8988T (cell line): ENCODE measurements around the gene PLCB1.
"Not testable (repeated sequence)": the region's sequence is repeated elsewhere in the genome, so short reads cannot be mapped to it uniquely, and the experiment has no call there.

Experiments
- DNase-seq: peaks from one replicate; pipeline ENCODE4 v3.0.0; 2011

Gene PLCB1

DNA sequence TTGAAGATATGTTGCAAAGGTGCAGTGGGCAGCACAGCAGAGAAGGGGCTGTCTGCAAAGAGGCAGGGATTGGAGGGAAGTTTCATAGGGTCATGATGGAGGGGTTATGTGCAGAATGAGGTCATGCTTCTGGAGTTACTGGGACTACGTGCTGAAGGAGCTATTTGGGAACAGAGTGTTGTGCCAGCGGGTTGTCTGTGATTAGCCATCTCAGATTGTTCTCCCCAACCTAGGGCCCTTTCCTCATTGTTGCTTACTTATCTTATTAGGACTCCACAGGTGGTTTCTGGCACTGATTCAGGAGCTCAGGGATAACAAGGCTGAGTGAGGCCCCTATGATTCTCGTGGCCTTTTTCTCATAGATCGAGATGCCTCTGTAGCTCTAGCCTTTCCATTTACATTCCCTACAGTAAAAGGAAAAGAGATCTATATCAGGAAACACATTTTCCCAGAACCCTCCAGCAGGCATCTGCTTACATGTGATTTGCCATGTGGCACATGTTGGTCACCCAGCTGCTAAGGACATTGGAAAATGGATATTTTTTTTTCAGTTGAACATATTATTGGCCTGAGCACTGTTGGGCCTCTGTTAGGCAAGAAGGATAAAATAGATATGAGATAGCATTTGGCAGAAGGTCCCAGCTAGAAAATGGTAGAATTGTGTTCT lies 507.2 kb downstream of the PLCB1 start:
- no peak for DNase-seq

DNA sequence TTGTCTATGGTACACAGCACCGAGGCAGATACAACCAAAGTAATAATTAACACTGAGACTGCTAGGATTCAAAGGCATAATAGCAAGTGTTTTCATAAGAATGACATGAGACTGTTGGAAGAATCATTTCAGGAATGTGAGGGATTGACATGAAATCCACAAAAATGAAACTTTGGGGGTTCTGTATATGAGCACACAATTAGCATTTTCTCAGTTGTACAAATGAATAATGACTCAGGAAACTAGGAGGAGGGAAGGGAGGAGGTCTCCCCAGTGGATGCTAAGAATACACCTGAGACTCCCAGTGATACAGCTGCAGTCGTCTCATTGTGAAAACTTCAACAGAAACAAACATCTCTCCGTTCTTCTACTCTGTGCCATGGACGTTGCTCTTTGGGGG lies 508.4 kb downstream of the PLCB1 start:
- DNase-seq: no peak

DNA sequence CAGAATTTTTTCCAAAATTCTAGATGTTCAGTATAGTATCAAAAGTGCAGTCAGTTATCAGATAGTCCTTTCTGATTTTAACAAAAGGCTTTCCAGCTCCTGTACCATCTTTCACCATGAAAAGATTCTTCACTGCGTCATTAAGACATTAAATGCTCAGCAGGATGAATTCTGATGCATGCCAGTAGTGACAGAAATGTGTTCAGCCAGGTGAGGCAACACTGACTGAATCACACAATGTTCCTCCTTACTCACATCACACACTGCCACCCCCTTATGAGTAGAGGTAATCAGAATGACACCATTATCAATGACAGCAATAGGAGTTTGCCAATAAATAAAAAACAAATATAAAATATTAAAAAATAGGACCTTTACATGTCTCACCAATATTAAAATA lies 510.2 kb downstream of the PLCB1 start:
- no peak for DNase-seq

DNA sequence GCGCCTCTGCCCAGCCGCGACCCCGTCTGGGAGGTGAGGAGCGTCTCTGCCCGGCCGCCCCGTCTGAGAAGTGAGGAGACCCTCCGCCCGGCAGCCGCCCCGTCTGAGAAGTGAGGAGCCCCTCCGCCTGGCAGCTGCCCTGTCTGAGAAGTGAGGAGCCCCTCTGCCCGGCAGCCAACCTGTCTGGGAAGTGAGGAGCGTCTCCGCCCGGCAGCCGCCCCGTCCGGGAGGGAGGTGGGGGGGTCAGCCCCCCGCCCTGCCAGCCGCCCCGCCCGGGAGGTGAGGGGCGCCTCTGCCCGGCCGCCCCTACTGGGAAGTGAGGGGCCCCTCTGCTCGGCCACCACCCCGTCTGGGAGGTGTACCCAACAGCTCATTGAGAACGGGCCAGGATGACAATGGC lies 512.4 kb downstream of the PLCB1 start:
- DNase-seq: not testable (repeated sequence)

DNA sequence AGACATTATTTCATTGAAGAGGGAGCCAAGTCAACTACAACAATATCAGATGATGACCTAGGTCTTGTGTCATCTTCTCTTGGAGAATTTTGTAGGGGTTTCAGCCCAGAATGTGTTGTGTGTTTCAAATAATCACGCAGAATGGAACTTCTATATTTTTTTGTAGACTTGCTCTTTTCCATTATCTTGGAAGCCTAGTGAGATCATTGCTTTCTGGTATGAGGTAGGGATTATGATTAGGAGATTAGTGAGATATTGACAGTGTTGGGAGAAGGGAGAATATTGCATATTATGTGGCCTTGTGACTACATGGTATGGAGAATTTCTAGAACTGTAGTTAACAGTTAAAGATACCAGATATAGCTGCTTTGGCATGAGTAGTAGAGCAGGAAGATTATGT lies 513.3 kb downstream of the PLCB1 start:
- no peak for DNase-seq

DNA sequence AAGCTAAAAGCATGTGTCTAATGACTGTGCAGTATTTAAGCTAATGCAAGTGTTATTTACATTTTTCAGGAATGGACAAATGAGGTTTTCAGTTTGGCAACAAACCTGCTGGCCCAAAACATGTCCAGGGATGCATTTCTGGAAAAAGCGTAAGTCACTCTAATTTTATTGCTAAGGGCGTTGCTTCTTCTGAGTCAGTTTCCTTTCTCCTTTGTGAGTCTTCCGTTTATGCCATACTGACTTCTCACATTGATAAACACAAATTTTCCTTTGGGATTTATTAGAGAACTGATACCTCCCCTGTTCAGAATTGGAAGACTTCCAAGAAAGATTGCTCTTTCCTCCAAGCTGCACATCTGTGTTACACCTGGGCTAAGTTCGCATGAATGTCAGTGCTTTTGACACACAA lies 514.0 kb downstream of the PLCB1 start:
- no peak for DNase-seq

DNA sequence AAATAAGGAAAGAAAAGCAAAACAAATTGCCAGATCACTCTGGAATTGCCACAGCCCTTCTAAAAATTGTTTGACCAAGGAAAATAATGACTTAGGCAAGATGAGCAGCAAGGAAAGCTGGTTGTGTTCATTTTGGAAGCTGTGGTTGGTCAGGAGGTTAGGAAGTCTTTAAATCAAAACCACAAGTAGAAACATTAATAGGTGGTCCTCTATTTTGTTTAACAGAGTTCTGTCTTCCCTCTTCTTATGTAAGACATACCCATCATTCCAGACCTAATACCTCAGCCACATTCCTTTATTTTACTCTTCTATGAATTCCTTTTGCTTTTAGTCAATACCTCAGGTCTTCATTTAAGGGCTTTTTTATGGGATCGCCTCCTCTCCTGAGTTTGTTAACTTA lies 514.6 kb downstream of the PLCB1 start:
- no peak for DNase-seq

DNA sequence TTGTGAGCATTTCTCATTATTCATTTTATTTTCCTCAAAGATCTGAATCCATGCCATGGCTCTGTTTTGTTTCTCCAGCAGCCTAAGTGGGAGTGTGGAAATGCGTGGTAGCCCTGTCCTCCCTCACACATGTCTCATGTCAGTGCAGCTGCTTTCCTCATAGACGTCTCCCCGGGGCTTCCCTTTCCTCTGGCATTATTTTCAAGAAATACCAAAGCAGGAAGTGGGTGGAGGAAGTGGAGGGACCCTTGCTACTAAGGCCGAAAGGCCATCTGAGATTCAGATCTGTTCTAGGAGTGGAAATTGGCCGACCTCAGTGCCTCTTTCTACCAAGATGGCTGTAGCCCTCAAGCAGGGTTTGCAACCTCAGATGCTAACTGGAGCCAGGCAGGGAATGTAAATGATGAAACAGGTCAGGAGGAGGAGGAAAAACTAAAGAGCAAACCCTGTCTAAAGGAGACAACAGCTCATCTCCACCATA lies 515.9 kb downstream of the PLCB1 start:
- DNase-seq: no peak

DNA sequence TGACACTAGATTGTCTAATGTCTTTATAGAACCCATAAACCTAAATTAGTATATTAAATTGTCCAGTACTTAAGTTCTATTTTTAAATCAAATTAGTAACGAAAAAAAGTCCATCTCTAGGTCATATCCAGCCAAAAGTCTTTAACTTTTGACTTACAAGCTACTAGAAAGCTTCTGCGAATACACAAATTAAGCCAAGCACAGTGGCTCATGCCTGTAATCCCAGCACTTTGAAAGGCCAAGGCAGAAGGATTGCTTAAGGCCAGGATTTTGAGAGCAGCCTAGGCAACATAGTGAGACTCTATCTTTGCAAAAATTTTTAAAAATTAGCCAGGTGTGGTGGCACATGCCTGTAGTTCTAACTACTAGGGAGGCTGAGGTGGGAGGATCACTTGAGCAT lies 516.4 kb downstream of the PLCB1 start:
- DNase-seq: no peak

DNA sequence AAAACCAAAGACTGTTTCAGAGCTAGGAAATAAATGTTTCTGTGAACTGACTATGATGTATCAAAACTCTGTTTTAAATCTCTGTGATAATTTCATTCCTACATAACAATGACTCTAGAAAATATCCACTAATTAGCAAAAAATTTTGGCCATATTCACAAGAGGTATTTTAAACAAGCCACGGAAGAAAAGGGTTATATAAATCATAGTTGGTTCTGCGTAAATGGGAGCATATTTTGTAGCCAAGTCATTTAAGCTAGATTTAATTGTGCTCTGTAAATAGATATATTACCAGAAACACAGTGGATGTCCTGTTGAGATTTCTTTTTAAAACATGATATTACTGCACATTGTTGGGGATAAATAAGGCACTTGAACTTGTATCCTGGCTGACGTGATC lies 520.3 kb downstream of the PLCB1 start:
- DNase-seq: no peak

DNA sequence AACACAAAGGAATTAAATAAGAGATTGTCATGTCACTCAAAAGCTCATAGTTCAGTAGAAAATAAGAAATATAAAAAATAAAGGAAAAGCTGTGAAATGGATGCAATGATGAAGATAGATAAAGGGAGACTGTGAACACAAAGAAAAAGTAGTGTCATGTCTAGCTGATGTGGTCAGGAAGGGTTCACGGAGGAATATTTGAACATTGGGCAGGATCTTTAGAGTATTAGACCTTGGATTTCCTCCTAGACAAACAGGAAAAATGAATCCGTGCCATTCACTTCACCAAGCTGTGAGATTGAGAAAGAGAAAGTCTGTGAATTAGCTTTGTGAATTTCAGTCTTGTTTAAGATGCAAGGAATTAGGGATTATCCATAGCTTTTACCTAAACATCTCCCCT lies 522.4 kb downstream of the PLCB1 start:
- no peak for DNase-seq

DNA sequence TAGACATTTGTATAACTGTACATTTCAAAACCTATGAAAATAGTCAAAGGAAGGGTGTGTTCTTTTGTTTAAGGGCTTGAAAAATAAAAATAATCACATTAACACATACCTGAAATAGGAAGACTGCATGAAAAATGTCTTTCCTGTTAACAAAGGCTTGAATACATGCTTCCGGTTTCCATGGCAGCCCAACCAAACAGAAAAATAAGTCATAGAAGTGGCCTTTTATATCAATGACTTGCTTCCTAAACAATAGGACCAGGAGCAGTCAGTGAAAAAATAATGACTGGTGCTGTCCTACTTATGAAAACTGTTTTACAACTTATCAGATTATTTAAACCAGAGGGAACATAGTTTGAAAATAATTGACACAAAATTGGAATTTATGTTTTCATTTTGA lies 524.3 kb downstream of the PLCB1 start:
- no peak for DNase-seq

DNA sequence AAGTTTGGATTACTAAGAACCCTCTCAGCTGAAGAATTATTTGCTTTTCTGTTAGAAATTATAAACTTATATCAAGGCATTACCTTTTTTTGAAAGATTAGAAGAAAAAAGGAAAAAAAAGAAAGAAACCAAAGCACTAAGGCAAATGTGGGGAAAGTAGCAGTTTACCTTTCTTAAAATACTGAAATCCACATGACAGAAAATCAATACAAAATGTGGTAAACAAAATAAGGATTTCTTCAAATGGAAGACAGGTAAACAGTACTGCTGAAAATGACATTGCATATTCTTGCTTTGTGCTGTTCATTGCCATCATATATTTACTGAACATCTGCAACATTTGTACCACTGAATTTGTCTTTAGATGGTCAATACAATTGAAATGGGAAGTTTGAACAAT lies 525.6 kb downstream of the PLCB1 start:
- no peak for DNase-seq

DNA sequence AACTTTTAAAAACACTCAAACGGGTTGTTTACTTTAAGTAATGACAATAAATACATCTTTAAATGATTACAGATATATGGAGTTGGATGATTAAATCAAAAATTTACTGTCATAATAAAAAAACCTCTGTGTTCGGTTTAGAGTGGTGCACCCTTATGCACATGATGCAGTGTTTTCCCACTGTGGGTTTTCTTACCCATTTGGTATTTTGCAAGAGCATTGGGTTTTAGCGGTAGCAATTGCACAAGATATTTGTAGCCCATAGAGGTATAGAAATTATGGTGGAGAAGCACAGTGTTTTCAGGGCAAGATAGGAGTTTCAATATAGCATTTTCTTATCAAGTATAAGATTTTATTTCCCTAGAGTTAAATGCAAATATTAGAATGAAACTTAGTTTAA lies 526.0 kb downstream of the PLCB1 start:
- no peak for DNase-seq

DNA sequence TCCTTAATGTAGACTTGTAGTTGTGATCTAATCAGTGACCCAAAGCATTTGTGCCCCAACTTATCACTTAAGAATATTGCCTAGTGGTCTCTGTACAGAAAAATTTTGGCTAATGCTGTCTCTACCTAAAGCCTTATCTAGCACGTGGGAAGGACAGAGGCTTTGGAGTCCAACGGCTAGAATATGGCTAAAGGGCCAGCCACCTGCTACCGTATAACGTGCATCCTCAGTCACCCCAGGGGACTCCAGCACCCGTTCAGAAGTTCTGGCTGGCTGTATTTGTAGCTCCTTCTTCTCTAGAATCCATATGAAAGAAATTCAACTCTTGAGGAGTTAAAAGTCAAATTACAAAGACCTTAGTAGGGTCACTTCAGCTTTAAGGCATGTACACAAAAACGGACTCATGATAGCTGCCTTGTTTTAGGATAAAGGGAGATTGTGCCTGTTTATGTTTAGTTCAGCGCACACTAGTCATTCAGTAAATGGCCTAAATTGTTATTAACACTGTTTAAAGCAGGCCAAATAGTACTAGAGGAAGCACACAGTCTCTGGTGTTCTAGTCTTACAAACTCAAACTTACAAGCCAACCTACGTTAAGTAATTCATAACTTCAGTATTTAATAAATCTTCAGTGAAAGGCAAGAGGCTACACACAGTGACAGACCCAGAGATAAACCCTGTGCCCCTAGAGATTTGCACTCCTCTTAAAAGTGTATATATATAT lies 529.3 kb downstream of the PLCB1 start:
- no peak for DNase-seq

DNA sequence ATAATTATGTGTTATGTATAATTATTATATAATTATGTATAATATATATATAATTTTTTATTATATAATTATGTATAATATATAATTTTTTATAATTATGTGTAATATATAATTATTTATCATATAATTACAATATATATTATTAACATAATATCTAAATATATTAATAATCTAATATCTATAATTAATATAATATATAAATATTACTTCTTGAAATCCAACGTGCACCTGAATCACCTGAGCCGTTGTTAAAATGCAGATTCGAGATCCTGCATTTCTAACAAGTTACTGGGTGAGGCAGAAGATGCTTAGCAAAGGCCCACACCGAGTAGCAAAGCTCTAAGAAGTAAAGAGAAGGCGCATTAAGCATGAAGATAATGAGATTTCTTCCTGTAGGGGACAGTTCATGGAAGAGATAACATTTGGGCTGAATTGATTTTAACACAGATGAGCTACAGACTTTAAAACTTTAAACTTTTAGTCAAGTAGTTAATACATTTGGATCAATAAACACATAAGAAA lies 530.4 kb downstream of the PLCB1 start:
- DNase-seq: no peak

DNA sequence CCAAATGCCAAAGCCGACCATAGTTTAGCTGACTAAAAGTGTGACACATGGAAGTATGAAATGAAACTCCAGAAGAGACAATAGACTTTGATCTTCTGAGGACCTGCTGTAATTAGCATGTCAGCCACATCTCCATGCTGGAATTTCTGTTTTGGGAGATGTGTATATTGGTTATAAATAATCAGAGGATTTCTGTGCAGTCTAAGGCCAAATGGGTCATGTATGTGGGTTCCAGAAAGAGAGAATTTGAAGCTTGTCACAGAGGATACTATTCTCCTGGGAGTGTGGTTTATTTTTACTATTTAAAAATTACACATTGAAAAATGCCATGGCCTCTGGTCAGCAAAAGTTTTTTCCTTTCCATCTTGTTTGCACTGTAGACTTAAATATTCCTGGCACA lies 531.4 kb downstream of the PLCB1 start:
- no peak for DNase-seq

DNA sequence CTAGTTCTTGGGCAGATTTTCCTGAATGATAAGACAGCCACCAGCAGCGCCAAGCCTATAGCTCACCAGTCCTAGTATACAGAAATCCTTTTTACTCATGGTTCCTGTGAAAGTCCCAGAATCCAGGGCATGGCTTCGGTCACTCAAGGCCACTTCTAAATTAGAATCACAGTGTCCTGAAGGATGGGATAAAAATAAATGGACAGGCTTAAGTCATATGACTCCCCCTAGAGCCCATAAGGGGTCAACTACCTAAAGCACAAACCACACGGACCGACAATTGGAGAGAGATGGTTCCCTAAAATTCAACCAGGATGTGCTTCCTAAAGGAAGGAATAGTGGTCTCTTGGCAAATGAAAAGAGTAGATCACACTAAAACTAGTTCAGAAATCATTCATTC lies 532.7 kb downstream of the PLCB1 start:
- no peak for DNase-seq

DNA sequence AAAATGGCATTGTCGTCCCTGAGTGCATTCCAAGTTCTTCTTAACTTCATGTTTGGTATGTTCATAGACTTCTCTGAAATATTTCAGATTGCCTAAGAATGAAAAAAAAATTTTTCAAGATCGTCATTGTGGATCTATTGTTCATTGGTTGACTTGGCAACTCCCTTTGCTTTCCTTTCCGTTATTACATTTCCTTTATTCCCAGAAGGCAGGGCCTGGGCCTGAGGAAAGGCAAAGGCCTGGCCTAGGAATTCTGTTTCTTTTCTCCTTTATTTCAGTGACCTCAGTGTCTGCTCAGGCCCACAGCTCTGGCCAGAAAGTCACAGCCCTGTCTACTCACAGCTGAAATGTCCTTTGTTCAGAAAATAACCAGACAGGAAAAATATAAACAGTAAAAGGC lies 535.2 kb downstream of the PLCB1 start:
- DNase-seq: no peak

DNA sequence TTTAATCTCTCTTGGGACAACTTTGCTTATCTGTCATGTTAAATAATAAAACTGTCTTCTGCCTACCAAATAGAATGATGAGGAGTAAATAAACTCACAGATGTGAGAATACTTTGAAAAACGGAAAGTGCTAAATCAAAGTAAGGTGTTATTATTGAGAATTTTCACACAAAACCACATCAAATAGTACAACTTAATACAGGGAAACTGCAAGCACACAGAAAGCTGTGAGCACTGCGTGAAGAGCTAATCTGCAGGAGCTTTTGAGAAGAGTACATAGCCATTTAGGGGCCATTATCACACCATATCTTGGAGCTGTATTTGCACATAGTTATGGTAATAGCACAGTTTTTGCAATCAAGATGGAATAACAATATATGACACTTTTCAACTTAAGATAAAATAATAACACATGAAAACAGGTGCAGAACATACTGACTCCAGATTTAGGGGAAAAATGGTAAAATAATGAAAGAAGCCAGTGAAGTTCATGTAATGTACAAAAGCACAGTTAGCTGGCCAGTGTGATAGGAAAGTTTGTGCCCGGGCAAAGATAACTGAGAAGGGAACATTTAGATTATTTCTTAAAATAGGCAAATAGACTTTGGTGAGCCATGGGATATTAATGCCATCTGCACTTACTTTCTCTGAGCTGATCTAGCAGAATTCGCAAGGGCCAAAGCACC lies 538.3 kb downstream of the PLCB1 start:
- no peak for DNase-seq

DNA sequence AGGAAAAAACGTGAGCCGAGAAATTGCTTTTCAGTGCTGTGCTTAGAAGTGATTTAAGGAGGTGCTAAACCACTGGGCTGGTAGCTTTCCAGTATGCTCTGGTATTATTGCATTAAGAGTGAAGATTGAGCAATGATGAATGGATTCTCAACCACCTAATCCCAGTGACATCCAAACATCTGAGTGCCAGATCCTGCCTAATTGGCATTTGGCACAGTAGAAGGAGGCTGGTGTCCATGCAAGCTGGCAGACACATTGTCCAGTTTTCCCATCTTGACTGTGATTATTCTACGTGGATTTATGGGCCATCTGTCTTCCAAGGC lies 538.8 kb downstream of the PLCB1 start:
- no peak for DNase-seq

DNA sequence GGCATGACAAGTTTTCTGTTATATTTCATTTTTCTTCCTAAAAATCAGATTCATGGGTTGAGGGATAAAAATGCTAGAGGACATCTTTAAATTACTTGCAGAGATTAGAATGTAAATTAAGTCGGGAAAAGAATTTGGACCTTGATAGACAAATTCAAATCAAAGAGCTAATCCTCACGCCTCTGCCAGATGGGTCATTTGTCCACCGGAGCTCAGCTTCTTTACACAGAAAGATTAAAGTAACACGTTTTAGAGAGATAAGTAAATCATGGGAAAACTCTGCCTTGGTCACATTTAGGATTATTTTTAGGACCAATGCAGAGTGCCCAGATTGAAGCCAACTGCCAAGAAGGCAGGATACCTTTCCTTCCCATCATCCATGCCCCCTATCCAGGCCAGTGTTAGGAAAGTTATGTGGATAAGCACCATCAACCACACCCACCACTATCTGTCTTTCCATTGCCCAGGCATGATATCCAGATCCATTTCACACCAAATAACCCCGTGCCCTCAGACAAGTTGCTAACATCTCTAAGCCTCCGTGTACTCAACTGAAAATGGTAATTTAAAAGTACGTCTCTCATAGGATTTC lies 539.4 kb downstream of the PLCB1 start:
- DNase-seq: no peak

DNA sequence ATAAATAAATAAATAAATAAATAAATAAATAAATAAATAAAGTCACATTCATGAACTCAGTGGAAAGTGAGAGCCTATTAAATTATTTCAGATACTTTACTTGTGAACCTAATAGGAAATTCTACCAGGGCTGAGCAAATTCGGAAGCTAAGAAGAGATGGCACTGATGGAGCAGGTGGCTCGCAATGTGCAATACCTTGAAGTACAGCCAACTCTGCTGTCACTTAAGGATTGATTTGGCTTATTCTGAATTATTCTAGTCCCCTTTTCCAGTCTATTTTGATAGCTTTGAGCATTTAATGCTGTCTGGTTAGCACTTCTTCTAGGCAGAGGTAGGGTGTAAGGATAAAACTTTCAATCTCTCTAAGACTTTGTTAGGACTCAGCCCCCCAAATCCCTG lies 541.0 kb downstream of the PLCB1 start:
- DNase-seq: no peak

DNA sequence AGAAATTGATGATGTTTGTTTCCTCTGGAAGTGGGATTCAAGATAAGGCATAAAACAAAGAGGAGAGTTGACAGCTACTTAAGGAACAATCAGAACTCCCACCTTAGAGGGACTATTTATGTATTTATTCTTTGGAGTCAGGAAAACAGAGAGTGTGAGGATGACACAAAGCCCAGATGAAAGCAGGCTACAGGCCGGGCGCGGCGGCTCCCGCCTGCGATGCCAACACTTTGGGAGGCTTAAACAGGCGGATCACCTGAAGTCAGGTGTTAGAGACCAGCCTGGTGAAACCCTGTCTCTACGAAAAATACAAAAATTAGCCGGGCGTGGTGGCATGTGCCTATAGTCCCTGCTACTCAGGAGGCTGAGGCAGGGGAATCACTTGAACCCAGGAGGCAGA lies 543.8 kb downstream of the PLCB1 start:
- no peak for DNase-seq
